Suprapubic skin (tissue), 4 donors: ENCODE measurements around the gene CMC1.

ENCODE experiments used
- CTCF ChIP-seq, 2 donors: fragments of 200-600 bp in 1 of 2; fragments of 450-650 bp in 1 of 2; sonication (generic) in 1 of 2; IDR thresholded peaks; one replicate each; pipeline ENCODE4 v1.5.1; 2016 to 2019; ENCODE audit warnings: antibody characterized with exemption in 2 of 2, mild to moderate bottlenecking in 1 of 2, moderate library complexity in 1 of 2
- EP300 ChIP-seq: sonication (generic); formaldehyde crosslinking; IDR thresholded peaks from one replicate; pipeline ENCODE4 v1.6.1; 2017; ENCODE audit warnings: antibody characterized with exemption
- POLR2A ChIP-seq, 2 donors: fragments of 450-650 bp; IDR thresholded peaks; one replicate each; pipeline ENCODE4 v1.6.1; 2017; ENCODE audit warnings: antibody characterized with exemption in 2 of 2, mild to moderate bottlenecking in 2 of 2, moderate library complexity in 2 of 2
- POLR2AphosphoS5 ChIP-seq, 3 donors: sonication (generic); formaldehyde crosslinking; IDR thresholded peaks; one replicate each; pipeline ENCODE4 v1.6.1; 2017; ENCODE audit warnings: antibody characterized with exemption in 3 of 3

DNA sequence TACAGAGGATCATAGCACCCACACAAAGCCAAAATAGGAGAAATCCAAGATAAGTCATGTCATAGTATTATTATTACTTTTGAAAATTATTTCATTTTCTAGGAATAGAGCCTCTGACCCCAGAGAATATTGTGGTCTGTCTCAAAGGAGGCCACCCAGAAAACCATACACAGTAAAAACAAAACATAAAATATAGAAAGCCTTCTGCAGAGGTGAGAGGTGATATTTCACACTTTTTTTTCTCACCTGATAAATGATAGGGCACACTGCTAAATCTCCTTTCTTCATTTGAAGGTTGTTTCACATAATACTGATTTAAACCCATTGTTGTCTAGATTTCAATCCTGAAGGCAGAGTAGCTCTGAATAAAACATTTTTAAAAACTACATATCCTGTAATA, 7.0 kb upstream of the CMC1 start:
- TF ChIP-seq CTCF (IDR thresholded peaks at IDR 0.05) (no peak), POLR2A (IDR thresholded peaks at IDR 0.05) (no peak), EP300 (no peak), POLR2AphosphoS5 (IDR thresholded peaks at IDR 0.05) (no peak)
